Ureter (tissue), 1 donor: Measurements from ENCODE around the gene SLX4IP. TPM values are rescaled to one million over a fixed set of nuclear protein-coding genes. Genes with fewer than 3 reads are reported as not detected.
A peak's percentile ranks its signal among the peaks of the same experiment; 100 is the strongest.
"Not testable (repeated sequence)": the region's sequence is repeated elsewhere in the genome, so short reads cannot be mapped to it uniquely, and the experiment has no call there.

ENCODE experiments used
- DNase-seq: peaks from one replicate; pipeline ENCODE4 v3.0.0-alpha.2; 2020; ENCODE audit warnings: low spot score
- total RNA-seq: library from RNA; stranded (reverse); gene quantifications from one replicate; pipeline ENCODE4 v1.2.4, GENCODE V29; 2023
- donor health status: DM: yes; HTN: yes; CAD: no.

SLX4IP gene
- total RNA-seq, 1 donor from 2014 or later, result 11.1 TPM

DNA sequence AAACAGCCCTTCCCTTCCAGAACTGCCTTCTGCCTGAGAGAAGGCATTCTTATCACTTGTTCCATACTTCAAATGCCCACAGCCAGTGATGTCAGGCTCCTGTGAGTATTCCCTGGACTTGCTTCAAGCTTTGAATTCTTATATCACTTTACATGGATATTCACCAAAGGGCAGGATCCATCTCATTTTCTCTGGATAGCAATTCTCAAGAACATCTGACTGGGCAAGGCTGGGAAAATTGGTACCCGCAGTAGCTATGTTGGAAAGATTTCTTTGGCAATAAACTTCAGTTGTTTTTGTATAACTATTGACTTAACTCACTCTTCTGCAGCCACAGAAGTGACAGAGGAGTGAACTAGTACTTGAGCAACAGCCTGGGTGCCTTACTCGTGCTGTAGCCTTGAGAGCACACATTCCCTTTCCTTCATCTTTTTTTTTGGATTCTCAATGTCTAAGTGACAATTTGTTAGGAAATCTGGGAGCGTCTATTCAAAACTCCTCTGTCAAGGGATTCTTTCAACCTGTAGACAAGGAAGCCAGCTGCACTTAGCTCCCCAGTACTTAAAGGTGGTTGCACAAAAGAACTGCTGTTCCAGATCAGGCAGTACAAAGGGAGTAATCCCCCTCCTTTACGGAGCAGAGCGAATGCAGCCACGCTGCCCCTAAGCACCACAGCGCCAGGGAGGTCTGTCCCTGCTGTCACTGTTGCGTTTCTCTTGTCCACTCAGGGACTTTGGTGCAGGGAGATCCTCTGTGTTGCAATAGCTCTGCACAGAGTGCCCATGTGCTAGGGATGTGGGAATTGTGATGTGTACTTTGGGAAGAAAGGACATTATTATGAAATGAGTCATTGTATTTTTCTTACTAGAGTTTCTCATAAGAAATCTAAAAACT lies 169.1 kb downstream of the SLX4IP start:
- DNase-seq, result peak; percentile 60

DNA sequence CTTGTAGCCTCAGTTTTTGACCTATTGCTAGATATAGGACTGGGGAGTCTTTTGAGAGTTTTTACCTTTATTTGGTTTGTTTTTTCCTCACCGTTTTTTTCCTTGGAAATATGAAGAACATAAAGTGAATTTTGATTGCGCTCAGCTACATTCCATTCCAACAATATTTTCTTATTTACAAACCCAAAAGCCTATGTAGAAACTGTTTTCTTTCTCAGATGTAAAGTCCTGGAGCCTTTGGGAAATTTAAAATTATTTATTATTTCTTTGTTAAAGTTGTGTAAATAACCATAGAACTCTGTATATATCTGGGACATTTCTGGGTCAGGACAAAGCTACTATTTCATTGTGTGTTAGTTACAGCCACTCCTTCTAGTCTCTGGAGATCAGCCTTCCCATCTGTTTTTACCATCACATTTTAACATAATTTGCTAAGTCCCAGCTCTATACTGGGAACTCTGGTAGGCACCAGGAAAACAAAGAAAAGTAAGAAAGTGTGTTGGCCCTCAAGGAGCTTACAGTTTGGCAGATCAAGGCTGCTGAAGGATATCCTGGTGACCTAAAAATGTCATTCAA lies 169.8 kb downstream of the SLX4IP start:
- no peak for DNase-seq

DNA sequence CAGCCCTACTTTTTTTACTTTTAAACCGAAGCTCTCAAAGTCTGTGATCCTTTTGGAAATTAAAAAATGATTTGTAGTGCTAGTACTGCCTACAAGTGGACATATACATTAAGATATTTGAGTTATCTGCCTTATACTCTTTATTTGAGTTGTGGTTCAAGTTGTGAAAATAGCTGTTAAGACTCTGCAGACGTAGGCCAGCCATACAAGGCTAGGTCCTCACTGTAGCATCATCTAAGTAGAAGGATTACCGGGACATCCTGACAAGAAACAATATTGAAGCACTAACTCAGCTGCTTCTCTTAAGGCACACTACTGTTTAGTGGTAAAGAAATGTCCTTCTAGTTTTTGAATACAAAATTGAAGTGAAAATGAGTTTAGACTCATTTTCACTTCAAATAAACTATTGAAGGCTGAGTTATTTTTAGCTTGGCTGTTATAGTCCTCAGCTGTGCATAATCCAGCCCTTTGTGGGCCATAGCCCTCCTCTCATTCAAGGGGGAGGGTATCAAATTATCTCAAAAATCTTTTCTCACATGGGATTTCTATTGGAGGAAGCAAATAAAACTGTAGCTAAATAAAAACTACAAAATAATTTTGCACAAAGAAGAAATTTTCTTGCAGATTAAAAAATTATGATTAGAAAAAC lies 170.6 kb downstream of the SLX4IP start:
- no peak for DNase-seq

- no peak for DNase-seq
Observed at GRCh38 chr20:10609276-10609675, 174.2 kb downstream of the SLX4IP start.

DNA sequence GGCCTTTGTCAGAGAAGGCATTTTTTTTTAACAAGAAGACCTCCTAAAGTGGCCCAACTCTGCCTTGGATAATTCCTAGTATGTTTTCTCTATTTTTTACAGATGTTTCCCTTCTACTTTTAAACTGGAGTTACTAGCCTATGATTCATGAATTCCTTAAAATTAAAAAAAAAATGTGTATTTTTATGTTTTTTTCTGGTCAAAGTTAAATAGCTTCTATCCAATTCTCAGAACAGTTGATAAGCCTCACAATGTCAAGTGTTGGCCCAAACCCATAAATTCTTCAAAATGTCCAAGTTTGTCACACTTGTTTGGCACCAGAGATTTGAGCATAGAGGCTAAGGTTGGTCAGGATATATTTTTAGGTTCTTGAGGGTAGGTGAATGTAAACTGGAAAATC lies 174.7 kb downstream of the SLX4IP start:
- DNase-seq, result no peak

GRCh38 chr20:10610251-10610650 lies 175.1 kb downstream of the SLX4IP start:
- no peak for DNase-seq

DNA sequence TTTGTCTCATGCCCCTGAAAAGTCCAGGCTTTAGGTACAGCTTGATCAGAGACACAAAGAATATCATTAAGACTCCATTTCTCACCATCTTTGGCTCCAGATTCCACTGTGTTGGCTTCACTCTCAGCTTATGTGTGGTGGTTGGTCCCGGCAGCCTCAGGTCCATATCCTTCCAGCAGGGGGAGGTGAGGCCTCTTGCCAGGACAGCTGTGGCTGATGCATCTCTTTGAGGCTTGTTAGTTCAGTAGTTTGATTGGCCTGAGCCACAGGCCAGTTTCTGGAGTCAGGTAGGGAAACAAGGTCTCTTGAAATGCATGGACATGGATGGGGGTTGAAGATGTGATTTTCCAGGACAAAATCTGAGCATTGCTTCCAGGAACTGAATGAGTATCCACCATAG lies 176.3 kb downstream of the SLX4IP start:
- no peak for DNase-seq

DNA sequence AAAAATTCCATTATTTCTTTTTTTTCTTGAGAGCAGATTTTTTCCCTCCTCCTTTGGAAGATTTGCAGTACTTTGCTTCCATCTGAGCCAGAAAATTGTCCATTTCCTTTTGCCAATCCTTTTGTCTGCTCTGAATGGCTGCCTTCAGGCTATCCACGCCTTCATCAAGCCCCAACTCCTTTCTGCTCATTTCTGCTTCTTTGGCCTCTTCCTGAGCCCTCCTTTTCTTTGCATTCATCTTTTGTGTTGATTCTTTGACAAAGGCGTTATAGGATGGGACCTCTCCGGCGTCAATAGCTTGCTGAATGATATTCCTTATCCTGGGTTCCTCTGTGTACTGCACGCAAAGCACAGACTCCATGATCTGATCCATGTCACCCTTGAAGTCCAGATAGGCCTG lies 178.3 kb downstream of the SLX4IP start:
- not testable (repeated sequence) for DNase-seq

GRCh38 chr20:10613911-10614310 lies 178.8 kb downstream of the SLX4IP start:
- no peak for DNase-seq

GRCh38 chr20:10616212-10616611 lies 181.1 kb downstream of the SLX4IP start:
- no peak for DNase-seq

- not testable (repeated sequence) for DNase-seq
Observed at GRCh38 chr20:10617549-10618133, 182.5 kb downstream of the SLX4IP start.

DNA sequence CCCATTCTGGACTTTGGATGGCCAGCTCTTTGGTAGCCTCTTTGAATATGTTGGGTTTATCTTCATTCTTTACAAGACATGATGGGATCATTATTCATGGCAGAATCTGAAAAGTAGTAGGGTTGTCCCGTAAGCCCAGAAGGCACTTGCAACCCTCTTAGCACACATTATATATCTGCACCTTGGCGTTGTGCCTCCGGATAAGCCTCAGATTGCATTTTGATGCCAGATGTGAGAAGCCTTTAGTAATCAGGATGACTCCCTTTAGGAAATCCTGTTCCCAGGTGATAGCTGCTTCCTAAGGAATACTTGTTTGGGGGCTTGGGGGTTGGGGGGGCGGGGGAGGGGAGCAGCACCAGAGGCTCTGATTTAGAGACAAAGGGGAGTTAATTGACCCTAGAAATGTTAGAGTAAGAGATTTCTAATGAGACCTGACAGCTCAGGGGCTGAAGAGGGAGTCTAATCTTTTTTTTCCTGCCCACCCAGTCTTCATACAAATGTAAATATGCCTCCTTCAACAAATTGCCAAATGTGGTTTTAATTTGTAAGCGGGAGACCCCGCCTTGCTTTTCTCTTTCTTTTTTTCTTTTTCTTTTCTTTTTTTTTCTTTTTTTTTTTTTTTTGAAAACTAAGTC lies 183.6 kb downstream of the SLX4IP start:
- DNase-seq, result no peak

DNA sequence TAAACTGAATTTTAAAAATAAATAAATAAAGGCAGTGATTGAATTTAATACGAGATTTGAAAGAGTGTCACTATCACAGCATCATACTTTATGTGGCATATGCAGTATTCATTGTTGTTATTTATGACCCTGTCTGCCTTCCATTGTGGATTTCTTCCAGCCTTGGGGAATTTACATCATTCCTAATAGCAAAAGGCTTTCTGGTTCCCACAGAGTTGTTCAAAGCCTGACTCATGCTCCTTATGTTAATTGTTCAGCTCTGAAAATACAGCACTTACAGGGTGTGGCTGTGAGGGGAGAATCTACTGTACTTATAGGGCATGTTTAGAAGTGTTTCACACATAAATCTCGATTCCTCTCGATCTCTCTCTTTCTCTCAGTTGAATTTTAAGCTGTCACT lies 184.3 kb downstream of the SLX4IP start:
- no peak for DNase-seq

DNA sequence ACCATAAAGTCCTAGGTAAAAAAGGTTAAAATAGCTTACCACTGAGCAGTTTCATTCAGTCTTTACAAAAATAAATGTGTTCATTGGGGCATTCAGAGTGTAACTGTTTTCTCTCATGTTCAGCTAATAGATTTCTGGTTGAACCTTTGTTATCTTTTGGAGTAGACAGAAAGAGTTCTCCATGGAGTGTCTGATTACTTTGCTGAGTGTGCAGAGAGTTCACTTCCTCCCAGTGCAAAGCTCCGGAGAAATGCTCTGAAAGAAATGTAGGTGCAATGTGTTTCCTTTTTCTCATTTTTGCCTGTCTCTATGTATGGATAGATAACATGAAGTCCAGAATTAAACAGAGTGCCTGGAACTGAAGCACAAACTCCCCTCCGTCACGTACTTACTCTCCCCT lies 186.0 kb downstream of the SLX4IP start:
- DNase-seq, result no peak

GRCh38 chr20:10622657-10623418 lies 187.7 kb downstream of the SLX4IP start:
- DNase-seq, result no peak

GRCh38 chr20:10625641-10626040 lies 190.5 kb downstream of the SLX4IP start:
- no peak for DNase-seq

DNA sequence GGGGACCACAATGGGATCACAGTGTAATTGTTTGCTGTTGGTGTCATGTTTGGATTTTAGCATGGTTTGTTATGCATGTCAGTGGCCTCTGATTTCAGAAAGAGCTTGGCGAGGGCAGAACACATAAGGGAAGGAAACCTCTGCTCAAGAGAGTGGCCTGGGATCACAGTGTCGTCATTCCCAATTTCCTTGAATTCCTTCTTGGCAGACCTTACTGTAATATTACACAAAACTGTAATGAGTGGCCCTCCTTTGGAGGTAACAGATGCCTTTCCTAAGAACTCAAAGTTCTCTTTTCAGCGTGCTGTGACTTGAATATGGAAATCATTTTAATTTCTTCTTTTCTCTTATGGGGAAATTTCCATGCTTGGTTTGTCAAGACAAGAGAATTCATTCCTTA lies 191.8 kb downstream of the SLX4IP start:
- no peak for DNase-seq

DNA sequence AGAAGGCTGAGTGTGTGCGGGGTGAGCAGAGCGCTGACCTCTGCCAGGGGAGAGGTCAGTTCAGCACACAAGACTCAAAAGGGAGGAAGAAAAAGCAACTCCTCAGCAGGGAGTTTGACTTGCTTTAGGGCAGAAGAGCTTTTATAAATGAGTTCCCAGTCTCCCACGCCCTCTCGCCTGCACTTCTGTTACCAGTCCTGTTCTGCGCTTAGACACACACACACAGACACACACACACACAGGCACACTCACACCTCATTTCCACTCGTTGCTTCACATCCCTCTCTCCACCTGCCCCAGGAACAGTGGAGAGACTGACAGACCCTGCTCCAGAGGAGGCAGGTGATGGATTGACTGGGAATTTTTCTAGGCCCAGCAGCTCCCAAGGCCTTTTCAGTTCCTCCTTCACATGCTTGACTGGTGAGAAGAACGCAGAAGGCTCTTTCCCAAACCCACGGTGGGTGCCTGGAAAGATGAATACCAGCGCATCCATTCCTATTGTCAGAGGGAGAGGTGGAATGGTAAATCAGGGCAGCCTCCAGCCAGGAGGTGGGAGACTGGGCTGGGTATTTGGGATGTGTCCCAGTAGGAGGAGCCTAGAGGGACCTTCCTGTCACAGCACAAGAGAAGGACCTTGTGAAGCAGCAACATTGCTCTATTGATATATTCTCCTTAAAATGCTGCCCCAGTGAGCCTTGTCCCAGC lies 195.0 kb downstream of the SLX4IP start:
- DNase-seq, result no peak

- DNase-seq, result no peak
Observed at GRCh38 chr20:10631126-10631525, 196.0 kb downstream of the SLX4IP start.

DNA sequence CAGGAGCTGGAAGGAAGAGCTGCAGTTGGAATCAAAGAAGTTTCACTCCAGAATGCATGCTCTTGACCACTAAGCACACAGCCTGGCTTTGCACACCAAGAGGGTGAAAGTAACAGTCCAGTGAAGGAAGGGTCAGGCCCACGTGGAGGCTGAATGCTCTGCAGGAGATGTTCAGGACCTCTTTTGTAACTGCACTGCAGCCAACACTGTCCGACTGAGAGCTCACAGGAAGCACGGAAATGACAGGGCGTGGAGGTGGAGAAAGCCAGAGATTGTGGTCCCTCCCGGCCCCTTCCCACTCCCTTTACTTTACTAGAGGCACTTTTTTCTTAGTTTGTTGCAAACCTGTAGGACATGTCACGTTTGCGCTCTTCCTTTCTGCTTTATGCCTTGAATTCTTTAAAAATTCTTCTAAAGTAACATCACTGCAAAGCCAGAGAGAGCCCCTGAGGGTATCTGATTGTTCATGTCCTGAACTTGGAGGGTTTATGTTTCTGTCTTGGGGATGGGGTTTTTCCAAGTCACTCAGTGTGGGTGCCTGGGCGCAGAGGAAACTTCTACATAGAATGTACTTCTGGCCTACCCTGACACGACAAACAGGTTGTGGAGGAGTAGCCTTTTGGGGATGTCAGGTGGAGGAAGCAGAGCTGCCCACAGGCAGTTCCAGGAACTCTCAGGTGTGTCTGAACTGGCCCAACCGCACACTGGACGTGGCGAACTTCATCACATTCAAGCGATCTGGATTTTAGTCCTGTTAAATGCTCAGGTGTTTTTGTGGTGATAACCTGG lies 197.8 kb downstream of the SLX4IP start:
- no peak for DNase-seq
